SH-SY5Y (cell line): Measurements from ENCODE around the gene ATF6.

Experiments used
- GATA2 ChIP-seq: IDR thresholded peaks from 2 replicates; pipeline ENCODE4 v1.6.1; 2011; ENCODE audit warnings: mild to moderate bottlenecking, low read depth, low read length
- GATA3 ChIP-seq: IDR thresholded peaks from 2 replicates; pipeline ENCODE4 v1.6.1; 2011; ENCODE audit warnings: low read depth, mild to moderate bottlenecking, low read length, moderate library complexity

Gene ATF6

DNA sequence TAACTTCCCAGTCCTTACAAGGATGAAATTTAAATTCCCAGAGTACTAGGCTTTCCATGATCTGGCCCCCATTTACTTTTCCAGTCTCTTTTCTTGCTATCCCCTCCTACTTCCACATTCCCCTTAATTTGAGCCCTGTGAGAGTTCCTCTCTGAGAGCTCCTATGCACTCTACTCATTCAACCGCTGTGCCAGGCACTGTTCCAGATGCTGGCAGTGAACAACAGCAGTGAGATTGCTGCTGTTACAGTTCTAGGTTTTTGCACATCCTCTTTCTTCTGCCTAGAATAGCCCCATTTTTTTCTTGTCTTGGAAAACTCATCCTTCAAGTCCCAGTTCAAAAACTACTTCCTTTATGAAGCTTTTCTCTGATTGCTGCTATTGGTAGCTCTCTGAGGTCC is 18.8 kb downstream of the ATF6 start:
- TF ChIP-seq GATA2 (no peak), GATA3 (no peak)

DNA sequence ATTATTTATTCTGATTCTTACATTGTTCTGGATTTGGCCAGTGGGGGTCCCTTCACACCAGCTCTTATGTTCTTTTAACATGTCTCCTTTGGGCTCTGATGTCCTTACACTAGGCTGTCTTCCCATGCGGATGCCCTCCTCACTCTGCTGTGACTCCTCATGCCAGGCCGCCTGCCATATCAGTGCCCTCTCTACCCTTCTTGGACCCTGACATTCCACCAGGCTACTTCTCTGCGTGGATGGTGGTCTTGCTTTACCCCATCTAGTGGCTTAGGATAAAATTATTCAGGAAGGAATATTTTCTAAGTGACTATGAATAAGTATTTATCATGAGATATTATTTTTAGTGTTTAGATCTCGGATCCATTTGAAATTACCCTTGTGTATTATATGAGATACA is 21.2 kb downstream of the ATF6 start:
- no peak for TF ChIP-seq GATA3
- no peak for TF ChIP-seq GATA2

DNA sequence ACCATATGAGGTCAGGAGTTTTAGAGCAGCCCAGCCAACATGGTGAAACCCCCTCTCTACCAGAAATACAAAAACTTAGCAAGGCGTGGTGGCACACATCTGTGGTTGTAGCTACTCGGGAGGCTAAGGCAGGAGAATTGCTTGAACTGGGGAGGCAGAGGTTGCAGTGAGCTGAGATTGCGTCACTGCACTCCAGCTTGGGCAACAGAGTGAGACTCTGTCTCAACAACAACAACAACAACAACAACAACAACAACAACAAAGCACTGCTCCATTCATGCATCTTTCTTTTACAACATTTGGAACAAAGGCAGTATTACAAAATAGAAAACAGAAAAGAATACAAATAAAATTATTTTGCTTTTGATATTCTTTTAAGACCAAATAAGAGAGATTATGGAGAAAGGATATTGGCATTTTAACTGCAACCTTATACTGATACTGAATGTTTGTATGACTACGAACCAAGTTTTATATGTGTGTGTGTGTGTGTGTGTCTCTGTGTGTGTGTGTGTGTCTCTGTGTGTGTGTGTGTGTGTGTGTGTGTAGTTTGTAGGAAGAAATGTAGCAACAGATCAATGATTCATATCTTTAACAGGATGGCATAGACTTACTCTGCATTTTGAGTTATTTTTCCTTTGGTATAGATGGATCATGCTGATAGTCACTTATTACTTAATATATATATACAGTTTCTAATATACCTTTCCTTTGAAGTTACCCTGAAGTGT is 24.6 kb downstream of the ATF6 start:
- TF ChIP-seq GATA3 (no peak), GATA2 (no peak)

DNA sequence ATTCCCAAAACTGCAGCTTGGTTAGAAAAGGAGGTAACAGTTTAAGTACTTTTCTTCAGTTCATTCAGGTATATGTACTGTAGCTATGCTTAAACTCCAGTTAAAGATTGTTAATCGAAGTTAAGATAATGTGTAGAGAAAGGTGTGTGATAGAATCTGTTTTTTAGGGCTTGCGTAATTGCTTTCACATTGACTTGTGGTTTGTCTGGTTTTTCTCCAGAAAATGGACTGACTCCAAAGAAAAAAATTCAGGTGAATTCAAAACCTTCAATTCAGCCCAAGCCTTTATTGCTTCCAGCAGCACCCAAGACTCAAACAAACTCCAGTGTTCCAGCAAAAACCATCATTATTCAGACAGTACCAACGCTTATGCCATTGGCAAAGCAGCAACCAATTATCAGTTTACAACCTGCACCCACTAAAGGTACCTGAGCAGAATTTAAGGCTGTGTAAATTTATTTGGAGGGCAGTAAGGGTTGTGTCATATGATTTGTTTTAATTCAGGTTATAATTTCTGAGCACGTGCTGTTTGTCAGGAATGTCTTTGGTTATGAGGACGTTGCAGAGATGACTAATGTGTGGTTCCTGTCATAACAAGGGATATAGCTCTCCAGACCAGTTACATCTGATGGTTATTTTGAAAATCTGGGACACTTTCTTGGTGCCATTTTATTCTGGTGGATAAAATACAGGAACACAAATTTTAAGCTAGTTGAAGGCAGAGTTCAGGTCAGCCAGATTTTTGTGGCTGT is 26.0 kb downstream of the ATF6 start:
- TF ChIP-seq GATA2 (no peak), GATA3 (no peak)

DNA sequence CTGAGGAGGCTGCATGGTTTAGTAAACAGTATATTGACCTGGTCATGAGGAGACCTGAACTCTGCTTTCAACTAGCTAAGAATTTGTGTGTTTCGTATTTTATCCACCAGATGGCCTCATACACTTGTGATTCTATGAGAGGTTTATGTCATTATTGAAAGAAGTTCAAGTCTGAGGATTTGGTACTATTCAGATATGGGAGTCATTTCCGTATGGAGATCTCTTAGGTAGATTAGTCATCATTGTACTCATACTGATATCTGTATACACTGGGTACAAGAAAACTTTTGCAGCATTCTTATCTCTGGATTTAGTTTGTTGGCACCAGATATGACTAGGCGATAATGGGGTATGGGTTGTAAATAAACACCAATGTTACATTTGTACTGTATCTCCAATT is 26.6 kb downstream of the ATF6 start:
- TF ChIP-seq GATA3 (no peak), GATA2 (no peak)

DNA sequence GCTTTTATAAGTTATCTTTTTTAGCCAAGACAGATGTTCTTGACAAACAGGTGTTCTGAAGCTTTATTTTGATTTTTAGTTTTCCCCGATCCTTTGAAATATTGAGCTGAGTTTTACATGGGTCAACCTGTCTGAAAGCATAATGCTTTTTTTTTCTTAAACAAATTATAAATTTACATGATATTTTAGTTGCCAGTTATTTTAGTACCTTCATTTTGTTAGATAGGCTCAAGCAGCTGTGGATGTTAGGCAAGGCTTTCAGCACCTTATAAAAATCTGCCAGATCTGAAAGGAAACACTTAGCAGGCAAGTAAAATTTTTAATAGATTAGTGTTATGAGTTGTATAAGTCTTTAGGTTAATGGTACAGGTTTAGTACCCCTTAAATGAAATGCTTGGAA is 33.7 kb downstream of the ATF6 start:
- TF ChIP-seq GATA3: no peak
- no peak for TF ChIP-seq GATA2

DNA sequence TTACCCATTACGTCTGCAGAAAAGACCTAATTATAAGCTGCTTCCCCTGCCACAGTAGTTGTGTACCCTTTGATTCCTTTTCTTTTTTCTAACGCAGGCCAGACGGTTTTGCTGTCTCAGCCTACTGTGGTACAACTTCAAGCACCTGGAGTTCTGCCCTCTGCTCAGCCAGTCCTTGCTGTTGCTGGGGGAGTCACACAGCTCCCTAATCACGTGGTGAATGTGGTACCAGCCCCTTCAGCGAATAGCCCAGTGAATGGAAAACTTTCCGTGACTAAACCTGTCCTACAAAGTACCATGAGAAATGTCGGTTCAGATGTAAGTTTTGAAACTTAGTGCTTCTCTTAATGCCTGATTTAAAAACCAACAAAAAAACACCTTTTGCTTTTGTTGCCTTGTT is 35.8 kb downstream of the ATF6 start:
- TF ChIP-seq GATA2 (no peak), GATA3 (no peak)

DNA sequence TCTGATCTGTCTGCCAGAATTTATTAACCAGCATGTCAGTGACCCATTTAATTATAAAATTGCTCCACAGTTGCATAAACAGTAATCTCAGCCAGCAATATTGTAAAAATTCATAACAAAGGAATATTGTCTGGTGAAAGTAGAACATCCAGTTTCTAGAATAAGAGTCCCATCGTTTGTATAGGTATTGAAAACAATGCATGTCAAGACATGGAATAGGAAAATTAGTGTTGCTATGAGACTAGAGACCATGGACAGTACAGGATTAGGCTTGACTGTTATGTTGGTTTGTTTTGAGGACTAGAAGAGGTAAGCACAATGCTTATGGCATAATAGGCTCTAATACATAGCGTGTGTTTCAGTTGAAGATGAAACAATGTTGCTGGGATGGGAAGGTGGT is 37.1 kb downstream of the ATF6 start:
- TF ChIP-seq GATA3 (no peak), GATA2 (no peak)

DNA sequence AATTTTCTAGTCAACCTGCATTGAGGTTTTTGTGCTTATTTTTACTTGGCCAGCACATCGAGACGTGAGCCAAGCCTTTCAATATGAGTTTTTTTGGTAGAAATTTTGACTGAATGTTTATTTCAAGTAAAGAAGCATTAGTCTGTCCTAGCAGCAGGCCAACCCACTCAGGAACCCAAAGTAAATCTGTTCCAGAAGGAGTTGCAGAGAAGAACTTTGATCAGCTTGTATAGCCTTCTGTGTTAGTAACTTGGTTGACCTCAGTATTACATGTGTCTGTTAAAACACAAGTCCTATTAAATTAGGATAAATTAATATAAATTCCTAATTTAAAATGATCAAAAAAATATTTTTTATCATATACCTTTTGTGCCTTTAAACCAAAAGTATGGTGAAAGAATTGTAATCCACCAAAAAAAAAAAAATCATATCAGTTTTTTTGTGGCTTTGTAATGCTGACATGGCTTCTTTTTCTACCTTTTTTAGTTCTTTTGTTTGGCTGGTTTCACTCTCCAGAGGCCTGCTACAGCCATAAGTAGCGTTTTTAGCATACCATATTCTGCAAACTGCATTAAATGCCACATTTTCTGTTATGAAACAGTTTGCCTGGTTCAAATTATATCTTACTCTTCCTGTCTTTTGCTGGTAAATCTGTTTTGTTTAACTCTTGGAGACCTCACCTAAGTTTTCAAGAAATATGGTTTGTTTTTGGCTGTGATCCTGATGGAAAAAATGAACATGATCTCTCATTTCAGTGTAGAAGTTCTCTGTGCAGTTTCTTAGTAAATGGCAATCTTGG is 39.5 kb downstream of the ATF6 start:
- TF ChIP-seq GATA2 (no peak), GATA3 (no peak)

DNA sequence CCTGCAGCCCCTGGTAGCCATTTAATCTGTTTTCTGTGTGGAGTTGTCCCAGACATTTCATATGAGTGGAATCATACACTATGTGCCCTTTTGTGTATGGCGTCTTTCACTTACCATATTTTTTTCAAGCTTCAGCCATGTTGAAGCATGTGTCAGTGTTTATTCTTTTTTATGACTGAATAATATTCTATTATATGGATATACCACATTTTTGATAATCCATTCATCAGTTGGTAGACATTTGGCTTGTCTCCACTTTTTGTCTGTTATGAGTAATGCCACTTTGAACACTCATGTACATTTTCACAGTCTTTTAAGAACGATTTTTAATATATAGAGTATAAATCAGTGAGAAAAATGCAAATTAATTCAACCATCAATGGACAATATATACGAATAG is 44.7 kb downstream of the ATF6 start:
- no peak for TF ChIP-seq GATA3
- TF ChIP-seq GATA2: no peak

DNA sequence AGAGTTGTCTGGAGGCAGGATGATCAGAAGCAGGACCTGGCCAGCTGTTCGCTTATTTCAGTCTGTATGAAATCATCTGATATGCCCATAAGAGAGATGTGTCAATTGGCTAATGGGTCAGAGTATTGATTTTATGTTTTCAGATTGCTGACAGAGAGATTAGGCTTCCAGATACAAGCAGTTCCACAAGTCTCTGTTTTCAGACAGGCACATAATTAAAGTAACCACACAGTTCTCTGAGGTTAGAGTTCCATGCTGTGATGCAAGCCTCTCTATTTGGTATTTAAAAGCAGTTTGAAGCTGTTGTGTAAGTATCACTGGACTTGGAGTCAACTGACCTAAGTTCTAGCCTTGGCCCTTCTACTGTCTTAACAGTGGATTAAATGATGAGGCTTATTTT is 50.1 kb downstream of the ATF6 start:
- no peak for TF ChIP-seq GATA3
- no peak for TF ChIP-seq GATA2

DNA sequence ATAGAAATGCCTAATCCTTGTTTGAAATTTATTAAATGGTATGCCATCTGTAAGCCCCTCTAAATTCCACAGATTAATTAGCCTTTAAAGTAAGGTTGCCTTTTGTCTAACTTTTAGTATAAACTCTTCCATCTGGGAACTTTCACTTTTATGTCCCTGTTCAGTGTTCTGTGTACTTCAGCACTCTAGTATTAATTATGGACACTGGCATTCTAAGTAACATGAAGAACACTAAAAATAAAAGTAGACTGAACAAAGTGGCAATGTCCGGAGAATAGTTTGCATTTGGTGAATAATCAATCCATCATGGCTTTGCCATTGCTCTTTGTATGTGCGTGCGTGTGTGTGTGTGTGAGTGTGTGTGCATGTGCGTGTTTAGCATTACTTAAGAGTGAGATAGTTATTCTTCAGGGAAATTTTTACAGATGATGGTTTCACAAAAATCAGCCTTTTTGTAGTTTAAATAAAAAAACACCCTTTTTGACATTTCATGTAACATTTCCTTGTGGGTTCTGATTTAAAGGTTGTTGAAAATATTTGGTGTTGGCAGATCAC is 51.1 kb downstream of the ATF6 start:
- TF ChIP-seq GATA2 (no peak), GATA3 (no peak)

DNA sequence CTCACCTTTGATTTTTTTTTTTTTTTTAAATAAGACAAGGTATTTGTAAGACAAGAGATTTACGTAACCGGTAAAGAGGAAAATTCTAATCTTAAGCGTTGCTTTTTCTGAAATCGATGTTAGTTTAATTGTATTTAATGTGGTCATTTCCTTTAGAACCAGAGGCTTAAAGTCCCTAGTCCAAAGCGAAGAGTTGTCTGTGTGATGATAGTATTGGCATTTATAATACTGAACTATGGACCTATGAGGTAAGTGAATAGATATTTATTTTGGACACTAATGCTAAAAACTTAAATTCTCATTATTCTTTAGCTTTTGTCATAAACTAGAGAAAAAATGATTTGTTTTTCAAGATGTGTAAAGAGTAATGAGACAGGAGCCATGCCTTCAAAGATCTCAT is 54.8 kb downstream of the ATF6 start:
- TF ChIP-seq GATA2 (no peak), GATA3 (no peak)

DNA sequence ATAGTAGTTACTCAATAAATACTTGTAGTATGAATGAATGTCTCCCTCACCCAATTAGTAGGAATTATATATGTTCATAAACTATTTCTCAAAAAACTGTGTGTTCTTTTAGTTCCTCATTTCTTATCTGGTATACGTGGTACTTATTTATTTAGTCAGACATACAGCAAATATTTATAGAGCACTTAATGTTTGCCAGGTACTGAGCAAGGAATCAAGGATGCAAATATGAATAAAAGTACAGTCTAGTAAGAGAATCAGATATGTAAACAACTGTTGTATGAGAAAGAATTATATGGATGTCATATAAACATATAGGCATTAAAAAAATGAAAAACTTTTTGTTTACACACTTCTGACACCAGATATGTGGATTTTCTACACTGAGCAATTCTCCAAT is 58.5 kb downstream of the ATF6 start:
- no peak for TF ChIP-seq GATA3
- TF ChIP-seq GATA2: no peak
